NT2/D1 (cell line): Measurements from ENCODE around the gene MALT1.

Experiments used
- DNase-seq: peaks from one replicate; pipeline ENCODE4 v3.0.0-alpha.2; 2011; ENCODE audit warnings: low read depth, low spot score
- H3K27me3 ChIP-seq: 2 replicates; pipeline ENCODE4 v1.6.0; 2011; ENCODE audit warnings: mild to moderate bottlenecking; ENCODE audit not compliant: insufficient read length, insufficient read depth
- H3K36me3 ChIP-seq: 2 replicates; pipeline ENCODE4 v1.6.1; 2011; ENCODE audit warnings: mild to moderate bottlenecking, low read length, mixed read lengths; ENCODE audit not compliant: insufficient read depth, insufficient read length
- H3K4me1 ChIP-seq: 2 replicates; pipeline ENCODE4 v1.5.1; 2011; ENCODE audit not compliant: insufficient read depth, insufficient read length
- H3K4me3 ChIP-seq: 2 replicates; pipeline ENCODE4 v1.5.1; 2011; ENCODE audit warnings: low read depth; ENCODE audit not compliant: insufficient read length
- H3K9ac ChIP-seq: 2 replicates; pipeline ENCODE4 v1.6.0; 2011; ENCODE audit warnings: low read depth; ENCODE audit not compliant: insufficient read length
- H3K9me3 ChIP-seq: 2 replicates; pipeline ENCODE4 v1.5.1; 2011; ENCODE audit warnings: mild to moderate bottlenecking, low read length; ENCODE audit not compliant: insufficient read depth
- SUZ12 ChIP-seq: IDR thresholded peaks from 2 replicates; pipeline ENCODE4 v1.6.1; 2011; ENCODE audit not compliant: insufficient read length, insufficient read depth; ENCODE audit errors: extremely low read depth
- YY1 ChIP-seq: IDR thresholded peaks from 2 replicates; pipeline ENCODE4 v1.6.1; 2011; ENCODE audit not compliant: insufficient read length, insufficient read depth
- ZNF274 ChIP-seq: IDR thresholded peaks from 2 replicates; pipeline ENCODE4 v1.6.1; 2011; ENCODE audit warnings: mild to moderate bottlenecking, low read depth, low read length

MALT1 gene

DNA sequence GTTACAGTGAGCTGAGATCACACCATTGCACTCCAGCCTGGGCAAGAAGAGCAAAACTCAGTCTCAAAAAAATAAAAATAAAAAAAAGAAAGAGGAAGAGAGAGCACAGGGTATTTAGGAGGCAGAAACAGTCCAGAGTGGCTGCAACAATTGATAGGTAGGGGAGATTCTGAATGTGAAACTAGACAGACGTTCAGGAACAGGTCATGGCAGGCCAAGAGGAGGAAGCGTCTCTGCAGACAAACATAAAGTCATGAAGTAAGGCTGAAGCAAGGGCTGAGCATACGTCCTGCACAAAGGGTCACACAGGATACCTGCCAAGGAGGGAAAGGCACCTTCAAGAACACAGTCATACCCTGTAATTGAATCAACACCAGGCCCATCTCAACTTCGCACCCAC lies 129.3 kb downstream of the MALT1 start:
- Histone ChIP-seq H3K36me3 (no peaks in the 10 kb centered on the region), H3K27me3 (no peaks in the 10 kb centered on the region), H3K9ac (no peak overlapping the region), H3K4me1 (no peaks in the 10 kb centered on the region), H3K9me3 (no peaks in the 10 kb centered on the region), H3K4me3 (no peak overlapping the region)
- TF ChIP-seq YY1: no peak
- TF ChIP-seq SUZ12: no peak
- TF ChIP-seq ZNF274: no peak
- no peak for DNase-seq

DNA sequence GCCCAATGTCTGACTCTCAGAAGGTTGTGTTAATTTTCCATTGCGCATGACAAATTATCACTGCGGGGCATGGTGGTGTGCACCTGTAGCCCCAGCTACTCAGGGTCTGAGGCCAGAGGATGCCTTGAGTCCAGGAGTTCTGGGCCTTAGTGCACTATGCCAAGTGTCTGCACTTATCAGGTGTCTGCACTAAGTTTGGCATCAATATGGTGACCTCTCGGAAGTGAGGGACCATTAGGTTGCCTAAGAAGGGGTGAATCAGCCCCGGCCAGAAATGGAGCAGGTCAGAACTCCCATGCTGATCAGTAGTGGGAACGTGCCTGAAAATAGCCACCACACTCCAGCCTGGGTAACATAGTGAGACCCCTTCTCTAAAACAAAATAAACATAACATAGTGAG lies 131.7 kb downstream of the MALT1 start:
- Histone ChIP-seq H3K9ac (no peak overlapping the region), H3K9me3 (no peaks in the 10 kb centered on the region), H3K4me3 (no peak overlapping the region), H3K4me1 (no peaks in the 10 kb centered on the region), H3K27me3 (no peaks in the 10 kb centered on the region), H3K36me3 (no peaks in the 10 kb centered on the region)
- no peak for DNase-seq
- TF ChIP-seq SUZ12 (no peak), ZNF274 (no peak), YY1 (no peak)

DNA sequence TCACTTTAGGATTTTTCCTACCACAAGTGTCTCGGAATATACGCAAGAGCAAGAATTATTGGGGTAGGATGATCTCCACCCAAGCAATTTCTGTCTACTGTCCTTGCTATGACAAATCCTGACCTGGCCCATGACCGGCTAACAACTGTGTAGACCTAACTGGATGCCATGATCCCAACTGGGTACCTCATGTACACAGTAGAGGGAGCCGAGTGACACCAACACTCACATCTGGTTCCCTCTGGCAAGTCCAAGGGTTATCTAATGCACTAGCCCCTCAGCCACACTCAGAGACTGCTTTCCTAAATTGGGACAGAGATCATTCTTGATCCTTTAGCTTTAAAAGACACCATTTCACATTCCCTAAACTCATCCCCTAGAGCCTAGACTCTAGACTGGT lies 132.7 kb downstream of the MALT1 start:
- no peaks in the 10 kb centered on the region for H3K27me3 ChIP-seq
- TF ChIP-seq SUZ12 (no peak), ZNF274 (no peak), YY1 (no peak)
- no peak for DNase-seq

More for the DNA sequence above, 132.7 kb downstream of the MALT1 start:
- no peaks in the 10 kb centered on the region for H3K9me3 ChIP-seq
- no peaks in the 10 kb centered on the region for H3K4me1 ChIP-seq
- H3K9ac ChIP-seq: no peak overlapping the region
- H3K36me3 ChIP-seq: no peaks in the 10 kb centered on the region
- H3K4me3 ChIP-seq: no peak overlapping the region
